Right hindlimb (tissue), 1 donor: ENCODE results near the gene CACTIN.

Experiments used
- DNase-seq: peaks from one replicate; pipeline ENCODE4 v3.0.0-alpha.2; 2018

The CACTIN gene

GRCh38 chr19:3623716-3624115 is 2.9 kb downstream of the CACTIN start:
- no peak for DNase-seq

GRCh38 chr19:3622224-3622623 is 4.4 kb downstream of the CACTIN start:
- no peak for DNase-seq

- no peak for DNase-seq
These were observed 4.9 kb downstream of the CACTIN start for GRCh38 chr19:3621689-3622088.

DNA sequence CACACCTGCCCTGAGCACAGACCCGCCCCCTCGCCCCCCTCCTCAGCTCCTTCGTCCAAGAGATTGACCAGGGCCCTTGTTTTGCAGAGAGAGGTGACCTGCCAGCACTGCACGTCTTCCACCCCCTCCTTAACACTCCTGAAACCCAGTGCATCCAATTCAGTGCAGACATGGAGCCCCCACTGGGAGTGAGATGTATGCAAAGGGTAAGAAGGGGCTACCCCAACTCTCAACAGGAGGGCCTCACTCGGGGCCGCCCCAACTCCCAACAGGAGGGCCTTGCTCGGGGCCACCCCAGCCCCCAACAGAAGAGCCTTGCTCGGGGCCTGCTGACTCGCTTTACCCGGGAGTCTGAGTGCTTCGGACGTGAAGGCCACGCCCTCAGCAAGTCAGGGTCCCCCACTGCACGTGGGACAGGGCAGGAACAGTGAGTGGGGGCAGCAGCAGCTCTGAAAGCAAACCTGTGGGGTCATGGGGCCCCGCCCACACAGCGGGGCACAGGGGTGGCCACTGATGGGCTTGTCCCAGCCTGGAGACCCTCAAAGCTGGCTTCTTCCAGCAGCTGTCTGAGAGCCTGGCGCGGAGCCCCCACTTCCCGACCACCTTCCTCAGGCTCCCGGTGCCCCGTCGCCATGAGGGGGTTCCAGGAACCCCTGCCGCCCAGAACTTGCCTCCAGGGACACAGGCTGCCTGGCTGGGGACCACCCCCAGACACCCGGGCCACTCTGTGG is 5.6 kb downstream of the CACTIN start:
- no peak for DNase-seq

DNA sequence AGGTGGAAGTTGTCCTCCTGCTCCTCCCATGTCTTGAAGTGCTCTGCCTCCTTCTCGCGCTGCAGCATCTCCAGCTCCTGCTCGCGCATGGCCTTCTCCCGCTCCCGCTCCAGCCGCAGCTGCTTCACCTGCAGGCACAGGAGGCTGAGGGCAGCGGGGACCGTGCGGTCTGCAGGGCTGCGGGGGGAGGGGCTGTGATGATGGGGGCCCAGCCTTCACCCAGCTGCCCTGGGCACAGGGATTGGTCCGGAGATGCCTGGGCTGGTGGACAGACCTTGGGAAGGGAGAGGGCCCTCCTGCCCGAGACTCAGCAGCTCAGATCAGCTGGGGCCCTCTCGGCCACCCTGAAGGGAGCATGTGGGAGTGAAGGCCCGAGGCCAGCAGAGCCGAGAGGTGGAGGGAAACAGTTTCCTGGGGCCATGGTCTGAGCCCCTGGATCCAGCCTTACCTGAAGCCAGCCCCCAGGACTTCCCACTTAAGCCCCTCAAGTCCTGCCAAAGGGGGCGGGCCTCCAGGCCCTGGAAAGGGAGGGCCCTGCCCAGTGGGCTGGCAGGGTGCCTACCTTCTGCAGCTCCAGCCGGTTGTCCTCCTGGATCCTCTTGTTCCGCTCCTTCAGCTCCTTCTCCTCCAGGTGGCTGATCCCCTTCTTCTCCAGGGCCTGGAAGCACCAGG is 6.3 kb downstream of the CACTIN start:
- DNase-seq, result no peak

GRCh38 chr19:3619631-3620012 is 7.0 kb downstream of the CACTIN start:
- DNase-seq, result no peak

DNA sequence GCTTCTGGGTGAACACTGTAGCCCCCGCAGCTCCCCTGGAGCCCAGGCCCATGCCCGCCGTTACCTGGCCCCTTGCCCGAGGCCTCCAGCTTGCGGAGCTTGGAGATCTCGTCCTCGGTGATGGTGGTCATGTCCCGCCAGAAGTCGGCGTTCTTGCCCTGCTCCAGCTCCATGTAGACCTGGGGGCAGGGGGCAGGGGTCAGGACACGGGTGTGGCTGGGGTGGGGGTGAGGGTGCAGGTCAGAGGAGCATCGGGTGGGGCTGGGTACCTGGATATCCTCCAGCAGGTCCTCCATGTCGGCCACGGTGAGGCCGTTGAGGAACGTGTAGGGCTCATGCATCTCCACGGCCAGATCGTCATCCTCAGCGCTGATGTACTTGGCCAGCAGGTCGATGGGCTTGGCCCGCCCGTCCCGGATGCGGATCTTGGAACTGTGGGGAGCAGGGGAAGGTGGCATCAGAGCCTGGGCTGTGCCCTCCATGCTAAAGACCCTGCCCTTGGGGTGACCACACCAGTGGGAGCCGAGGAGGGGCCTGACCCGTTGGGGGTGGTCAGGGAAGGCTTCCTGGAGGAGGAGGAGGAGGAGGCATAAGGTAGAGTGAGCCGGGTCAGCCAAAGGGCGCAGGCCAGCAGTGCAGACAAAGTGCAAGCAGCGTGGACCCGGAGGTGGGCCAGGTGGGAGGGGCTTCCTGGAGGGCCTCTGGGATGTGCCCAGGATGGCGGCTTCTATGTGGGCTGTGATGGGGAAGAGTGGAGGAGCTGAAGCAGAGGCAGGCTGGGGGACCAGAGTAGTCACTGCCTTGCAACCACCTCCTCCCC is 7.6 kb downstream of the CACTIN start:
- no peak for DNase-seq

GRCh38 chr19:3618144-3618810 is 8.3 kb downstream of the CACTIN start:
- DNase-seq, result peak; percentile 71

GRCh38 chr19:3617463-3617862 is 9.1 kb downstream of the CACTIN start:
- DNase-seq, result no peak

DNA sequence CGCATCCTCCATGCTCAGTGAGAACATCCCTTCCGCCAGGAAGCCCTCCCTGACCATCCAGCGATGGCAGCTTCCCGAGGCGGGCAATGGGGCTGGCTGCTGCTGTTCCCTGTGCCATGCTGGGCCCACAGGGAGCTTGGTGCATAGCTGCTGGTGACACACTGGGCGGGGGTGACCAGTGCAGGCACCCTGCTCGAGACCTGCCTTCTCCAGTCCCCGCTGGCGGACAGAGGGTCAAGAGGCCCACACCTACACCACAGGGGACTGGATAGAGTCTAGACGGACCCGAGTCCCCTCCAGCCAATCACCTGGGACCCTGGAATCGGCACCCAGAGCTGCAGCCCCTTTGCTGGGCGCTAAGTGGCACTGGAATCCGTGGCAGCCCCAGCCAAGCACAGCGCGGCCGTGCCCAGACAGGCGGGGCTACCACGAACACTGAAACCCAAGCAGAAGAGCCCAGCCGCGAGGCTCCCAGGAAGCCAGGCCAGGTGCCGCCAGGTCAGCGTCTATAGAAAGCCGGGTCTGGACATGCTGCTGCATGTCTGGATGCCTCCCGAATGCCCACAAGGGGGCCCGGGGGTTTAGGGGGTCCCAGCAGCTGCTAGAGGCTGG is 11.0 kb downstream of the CACTIN start:
- no peak for DNase-seq

GRCh38 chr19:3614858-3615505 is 11.6 kb downstream of the CACTIN start:
- DNase-seq, result no peak

DNA sequence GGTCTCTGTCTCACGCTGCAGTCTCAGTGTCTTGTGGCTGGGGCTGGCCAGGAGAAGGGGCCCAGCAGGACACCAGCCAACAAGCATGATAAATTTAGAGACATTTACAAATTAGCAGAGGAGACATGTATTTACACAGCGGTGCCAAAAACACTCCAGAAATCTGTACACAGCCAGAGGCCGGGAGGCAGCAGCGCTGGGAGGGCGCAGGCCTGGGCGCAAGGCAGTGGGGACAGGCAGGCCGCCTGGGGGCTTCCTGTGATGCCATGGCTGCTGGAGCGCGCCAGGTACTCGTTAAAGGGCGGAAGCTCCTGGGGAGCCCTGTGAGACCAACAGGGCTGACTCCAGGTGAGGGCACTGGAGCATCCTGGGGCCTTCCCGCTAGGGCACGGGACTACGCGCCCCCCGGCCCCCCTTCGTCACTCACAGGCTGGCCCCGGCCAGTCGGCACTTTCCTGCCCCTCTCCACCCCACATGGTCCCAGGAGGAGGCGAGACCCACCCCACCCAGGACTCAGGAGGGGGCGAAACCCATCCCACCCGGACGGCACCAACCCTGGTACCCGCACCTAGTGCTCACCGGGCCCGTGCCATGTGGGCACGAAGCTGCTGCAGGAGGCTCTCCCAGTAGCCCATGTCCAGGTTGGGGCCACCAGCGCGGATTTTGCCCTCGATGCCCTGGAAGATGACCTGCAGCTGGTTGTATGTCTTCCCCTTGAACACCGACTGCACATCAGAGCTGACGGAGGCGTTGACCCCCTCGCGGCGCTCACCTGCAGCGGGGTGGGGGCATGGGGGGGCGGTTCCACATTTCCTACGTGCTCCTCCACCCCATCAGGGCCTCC is 12.6 kb downstream of the CACTIN start:
- no peak for DNase-seq

- DNase-seq, result peak; percentile 34
These were observed 13.5 kb downstream of the CACTIN start for GRCh38 chr19:3612901-3613741.

DNA sequence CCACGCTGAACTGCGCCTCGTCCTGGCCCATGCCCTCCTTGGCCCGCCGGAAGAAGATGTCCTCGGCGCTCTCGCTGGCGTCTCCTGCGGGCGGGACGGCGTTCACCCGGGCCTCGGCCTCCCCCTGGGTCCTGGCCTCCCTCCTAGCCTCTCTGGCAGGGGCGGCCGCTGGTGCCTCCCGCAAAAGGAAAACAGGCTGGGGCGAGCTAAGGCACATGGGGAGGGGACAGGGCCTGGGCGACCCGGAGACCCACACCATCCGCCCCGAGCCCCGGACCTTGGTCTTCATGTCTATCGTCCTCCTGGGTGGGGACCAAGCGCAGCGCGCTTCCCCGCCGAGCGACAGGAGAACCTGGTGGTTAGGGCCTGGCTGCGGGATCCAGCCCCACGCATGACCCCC is 14.3 kb downstream of the CACTIN start:
- DNase-seq, result no peak

DNA sequence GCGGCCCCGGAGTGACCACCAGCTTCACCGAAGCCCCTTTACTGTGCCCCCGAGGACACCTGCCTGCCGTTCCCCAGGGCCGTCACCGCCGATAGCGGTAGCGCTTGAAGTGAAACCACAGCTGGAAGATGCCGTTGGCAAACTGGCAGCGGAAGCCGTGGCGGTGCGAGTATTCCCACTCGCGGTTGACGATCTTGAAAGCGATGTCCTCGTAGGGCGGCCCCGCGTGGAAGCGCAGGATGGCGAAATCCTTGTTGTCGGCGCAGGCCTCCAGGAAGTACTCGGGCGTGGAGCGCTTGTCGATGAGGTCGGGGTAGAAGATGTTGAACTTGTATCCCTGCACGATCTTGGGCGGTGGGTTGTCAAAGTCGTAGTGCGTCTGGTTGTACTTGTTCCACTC is 14.7 kb downstream of the CACTIN start:
- no peak for DNase-seq

DNA sequence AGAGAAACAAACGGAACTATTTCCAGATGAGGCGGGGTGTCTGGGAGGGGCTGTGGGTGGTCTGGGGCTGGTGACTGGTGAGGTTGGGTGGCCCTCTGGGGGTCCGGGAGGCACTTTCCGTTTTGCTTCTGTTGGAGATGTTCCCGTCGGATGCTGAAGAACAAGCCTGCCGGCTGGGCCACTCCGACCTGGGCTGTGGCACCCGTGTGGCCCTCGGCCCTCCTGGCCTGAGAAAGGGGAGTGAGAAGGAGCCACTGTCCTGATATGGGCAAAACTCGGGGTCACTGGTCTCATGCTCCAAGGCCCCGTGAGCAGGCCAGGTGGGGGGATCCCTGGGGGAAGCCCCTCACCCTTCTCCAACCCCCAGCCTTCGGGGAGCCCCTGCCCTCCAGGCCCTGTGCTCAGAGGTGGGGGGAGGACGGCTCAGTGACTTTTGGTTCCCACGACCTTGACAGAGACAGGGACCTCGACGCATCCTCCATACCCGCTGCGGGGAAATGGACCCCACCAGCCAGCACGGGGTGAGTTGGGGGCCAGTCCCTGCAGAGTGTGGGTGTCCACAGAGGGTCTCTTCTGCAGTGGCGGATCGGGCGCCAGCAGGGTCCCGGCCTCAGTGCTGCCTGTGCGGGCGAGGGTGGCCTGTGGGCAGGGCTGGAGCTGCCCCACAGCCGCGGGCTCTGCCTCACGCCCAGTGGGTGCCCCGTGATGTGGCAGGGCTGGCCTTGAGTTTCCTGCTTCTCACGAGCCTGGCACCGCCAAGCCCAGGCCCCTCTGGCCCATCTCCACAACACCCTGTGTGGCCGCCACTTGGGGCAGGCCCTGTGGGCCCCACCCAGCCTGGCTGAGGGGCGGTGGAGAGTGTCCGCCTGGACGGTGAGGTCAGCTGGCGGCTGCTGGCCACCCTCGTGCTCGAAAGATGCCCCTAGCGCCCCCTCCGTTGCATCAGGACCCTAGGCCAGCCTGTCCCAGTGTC is 15.6 kb downstream of the CACTIN start:
- peak; percentile 19 for DNase-seq

DNA sequence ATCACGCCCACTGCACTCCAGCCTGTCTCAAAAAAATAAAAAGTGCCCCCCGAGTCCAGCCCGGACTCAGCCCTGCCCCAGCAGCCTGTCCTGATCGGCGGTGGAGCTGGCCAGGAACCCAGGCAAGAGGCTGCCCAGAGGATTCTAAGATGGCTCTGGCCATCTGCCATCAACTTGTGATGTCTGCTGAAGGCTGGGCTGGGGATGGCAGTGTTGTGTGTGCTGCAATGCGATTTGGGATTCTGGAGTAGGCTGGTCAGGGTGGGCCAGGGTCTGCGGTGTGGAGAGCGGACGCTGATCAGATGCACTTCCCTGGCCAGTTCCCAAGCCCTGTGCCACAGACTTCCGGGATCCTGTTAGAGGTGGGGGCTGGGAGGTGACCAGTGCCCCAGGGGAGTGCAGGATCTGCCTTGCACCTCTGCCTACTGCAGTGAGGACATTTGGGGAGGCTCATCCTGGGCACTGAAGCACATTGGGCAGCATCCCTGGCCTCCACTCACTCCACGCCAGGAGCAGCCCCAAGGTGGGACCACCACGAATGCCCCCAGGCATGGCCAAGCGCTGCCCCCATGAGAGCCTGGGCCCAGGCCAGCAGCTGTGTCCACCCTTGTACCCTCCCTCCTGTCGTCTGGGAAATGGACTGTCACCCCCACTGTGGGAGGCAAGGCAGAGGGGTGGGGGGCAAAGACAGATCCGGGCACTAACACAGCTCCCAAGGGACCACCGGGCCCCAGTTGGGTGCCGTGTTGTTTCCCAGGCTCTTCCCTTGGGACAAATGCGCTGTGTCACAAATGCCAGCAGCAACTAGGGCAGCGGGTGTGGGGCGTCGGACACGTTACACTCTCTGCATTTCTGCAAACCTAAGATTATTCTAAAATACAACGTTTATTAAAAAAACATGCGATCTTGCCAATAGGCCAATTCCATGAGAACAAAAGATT is 16.5 kb downstream of the CACTIN start:
- peak; percentile 21 for DNase-seq
